ENCODE data around the gene LRRC7. TPM values are rescaled to one million over a fixed set of nuclear protein-coding genes. Genes with fewer than 3 reads are reported as not detected.
"Not testable (repeated sequence)": the region's sequence is repeated elsewhere in the genome, so short reads cannot be mapped to it uniquely, and the experiment has no call there.

LRRC7 gene
- total RNA-seq, 1 donor from 2014 or later, result 0.08 TPM

GRCh38 chr1:70044832-70045231, 477.1 kb downstream of the LRRC7 start:
- no peak for ATAC-seq

GRCh38 chr1:70045581-70045980, 477.9 kb downstream of the LRRC7 start:
- ATAC-seq, result not testable (repeated sequence)

- no peak for ATAC-seq
These were observed 480.8 kb downstream of the LRRC7 start for GRCh38 chr1:70048336-70049094.

DNA sequence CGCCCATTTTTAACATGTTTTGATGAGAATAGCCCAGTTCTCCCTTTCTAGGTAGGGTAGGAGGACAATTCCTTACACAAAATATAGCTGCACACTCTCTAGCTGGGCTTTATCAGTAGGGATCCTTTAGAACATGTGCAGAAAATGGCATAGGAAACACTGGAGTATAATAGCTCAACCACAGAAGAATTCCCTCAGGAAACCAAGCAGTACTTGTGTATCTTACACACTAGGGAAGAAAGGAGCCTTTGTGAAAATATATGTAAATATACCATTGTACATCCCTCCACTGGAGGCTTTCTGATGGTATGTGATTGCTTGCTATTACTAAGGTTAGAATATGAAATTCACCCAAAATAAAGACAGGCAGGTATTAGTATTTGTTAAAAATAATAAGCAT, 484.2 kb downstream of the LRRC7 start:
- no peak for ATAC-seq

GRCh38 chr1:70057500-70057899, 489.8 kb downstream of the LRRC7 start:
- no peak for ATAC-seq

DNA sequence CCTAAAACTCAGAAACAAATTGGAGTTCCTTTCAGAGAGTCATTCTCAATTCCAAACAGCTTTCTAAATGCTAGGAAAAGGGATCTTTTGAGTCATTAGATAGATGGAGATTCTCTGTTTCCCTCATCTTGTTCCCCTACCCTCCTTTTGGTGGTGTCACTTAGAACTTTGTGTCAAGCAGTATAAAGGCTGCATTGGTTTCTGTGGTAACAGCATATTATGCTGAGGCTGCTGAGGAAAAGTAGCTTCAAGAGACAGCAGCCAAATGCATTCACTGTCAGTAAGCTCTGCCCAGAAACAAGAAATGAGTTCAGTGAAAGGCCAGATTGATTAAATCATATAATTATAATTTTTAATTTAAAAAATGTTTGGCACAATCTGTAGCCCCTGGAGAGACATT, 493.5 kb downstream of the LRRC7 start:
- ATAC-seq, result no peak

DNA sequence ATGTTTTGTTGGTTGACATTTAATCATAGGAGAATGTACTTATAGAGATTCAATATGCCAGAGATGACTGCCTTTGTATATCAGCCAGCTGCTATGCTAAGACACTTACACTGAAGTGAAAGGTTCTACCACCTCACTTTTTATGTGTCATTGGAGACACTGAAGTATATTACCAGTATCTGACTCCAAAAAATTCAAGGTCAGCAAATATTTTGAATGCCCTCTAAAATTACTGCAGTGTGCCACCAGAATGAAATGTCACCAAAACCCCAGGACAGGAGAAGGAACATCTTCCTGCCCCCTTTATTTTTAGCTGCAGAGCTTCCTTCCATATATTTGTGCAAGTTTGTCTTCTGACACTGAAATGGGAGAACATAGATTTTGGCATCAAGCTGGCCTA, 496.1 kb downstream of the LRRC7 start:
- no peak for ATAC-seq

DNA sequence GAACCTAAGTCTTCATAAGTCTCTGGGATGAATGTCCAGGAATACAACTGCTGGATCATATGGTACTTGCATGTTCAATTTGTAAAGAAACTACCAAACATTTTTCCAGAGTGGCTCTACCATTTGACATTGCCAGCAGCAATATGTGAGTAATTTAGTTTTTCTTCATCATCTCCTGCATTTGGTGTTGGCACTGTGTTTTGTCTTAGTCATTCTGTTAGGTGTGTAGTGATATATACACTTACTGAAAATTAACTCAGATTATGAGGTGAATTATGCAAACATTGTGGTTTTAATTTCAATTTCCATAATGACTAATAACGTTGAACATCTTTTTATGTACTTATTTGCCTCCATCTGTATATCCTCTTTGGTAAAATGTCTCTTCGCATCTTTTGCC, 499.0 kb downstream of the LRRC7 start:
- ATAC-seq, result no peak

DNA sequence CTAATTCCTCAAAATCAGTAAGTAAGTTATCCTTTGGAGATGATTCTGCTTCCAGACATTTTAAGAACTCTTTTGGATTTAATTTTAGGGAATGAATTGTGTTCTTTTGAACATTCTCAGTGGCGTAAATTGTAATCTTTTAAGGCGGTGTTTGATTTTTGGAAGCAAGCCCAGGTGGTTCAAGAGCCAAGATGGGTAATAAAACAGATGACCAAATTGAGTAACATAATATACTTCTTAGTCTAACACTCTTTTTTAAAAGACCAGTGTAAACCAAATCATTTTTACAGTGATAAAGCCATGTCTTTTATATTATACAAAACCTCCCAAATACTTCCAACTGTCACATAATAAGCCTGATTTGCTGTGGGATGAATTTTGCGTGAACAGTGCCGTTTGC, 503.9 kb downstream of the LRRC7 start:
- no peak for ATAC-seq

- ATAC-seq, result no peak
These were observed 504.6 kb downstream of the LRRC7 start for GRCh38 chr1:70072231-70072751.

DNA sequence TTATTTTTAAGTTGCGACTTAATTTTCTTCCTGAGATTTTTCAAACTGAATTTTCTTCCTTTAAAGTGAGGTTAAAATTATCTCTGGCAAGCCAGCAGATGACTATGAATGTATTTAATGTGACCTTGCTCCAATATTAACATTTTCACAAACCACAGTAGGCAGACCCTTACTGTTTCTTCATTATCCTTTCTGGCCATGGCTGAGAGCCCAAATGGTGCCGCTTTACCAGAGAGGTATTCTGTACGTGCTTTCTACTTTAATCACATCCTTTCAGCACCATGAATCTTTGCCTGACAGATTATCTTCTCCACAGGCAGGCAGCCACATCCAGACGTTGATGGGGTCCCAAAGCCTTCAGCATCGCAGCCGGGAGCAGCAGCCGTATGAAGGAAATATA, 508.0 kb downstream of the LRRC7 start:
- no peak for ATAC-seq

- ATAC-seq, result no peak
These were observed 509.3 kb downstream of the LRRC7 start for GRCh38 chr1:70077066-70077465.

- ATAC-seq, result no peak
These were observed 511.8 kb downstream of the LRRC7 start for GRCh38 chr1:70079546-70079945.

- ATAC-seq, result no peak
These were observed 515.8 kb downstream of the LRRC7 start for GRCh38 chr1:70083519-70083918.

- ATAC-seq, result no peak
These were observed 516.7 kb downstream of the LRRC7 start for GRCh38 chr1:70084314-70084915.

- ATAC-seq, result no peak
These were observed 517.8 kb downstream of the LRRC7 start for GRCh38 chr1:70085521-70085920.

DNA sequence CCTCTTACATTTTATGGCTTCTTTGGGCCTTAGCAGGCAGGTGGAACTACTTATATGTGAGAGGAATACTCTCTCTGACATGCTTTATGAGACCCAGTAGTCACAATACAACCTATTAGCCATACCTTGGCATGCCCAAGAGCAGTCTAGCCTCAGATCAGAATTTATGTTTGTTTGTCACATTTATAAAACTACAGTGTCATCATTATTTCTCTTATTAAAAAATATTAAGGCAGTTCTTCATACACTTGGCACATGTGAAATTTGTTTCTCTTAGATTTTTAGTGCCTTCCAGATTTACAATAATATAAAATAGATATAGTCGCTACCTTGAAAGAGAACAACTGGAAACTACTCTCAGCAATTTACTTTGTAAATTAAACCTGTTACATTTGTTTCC, 519.2 kb downstream of the LRRC7 start:
- no peak for ATAC-seq

GRCh38 chr1:70090141-70090540, 522.4 kb downstream of the LRRC7 start:
- no peak for ATAC-seq

- ATAC-seq, result no peak
These were observed 523.2 kb downstream of the LRRC7 start for GRCh38 chr1:70090875-70091274.

- ATAC-seq, result no peak
These were observed 524.1 kb downstream of the LRRC7 start for GRCh38 chr1:70091811-70092210.

GRCh38 chr1:70092526-70092925, 524.8 kb downstream of the LRRC7 start:
- no peak for ATAC-seq

GRCh38 chr1:70093250-70093975, 525.7 kb downstream of the LRRC7 start:
- ATAC-seq, result no peak

- ATAC-seq, result no peak
These were observed 533.5 kb downstream of the LRRC7 start for GRCh38 chr1:70101231-70101630.

DNA sequence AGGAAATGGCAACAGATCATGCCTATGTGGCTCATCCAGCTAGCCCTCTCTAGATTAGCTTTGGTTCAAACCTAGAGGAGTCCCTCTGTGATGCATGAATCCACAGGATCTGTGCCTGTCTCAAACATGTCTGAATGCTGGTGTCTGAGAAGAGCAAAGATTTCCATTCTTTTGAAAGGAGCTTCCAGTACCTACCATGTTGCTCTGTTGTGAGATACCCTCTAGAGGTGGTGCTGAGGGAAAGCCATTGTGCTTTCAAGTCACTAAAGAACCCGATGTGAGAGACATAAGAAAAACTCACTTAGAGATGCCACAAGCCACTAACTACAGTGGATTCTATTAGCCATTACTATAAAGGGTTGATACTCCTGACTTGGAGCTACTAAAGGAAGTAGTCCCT, 534.1 kb downstream of the LRRC7 start:
- no peak for ATAC-seq
